Measurements from ENCODE around the gene ERG28. TPM values are rescaled to one million over a fixed set of nuclear protein-coding genes. Genes with fewer than 3 reads are reported as not detected.

ERG28 gene
- total RNA-seq, 4 donors from 2014 or later: 3.7 to 6.4 (median 4.7) TPM

DNA sequence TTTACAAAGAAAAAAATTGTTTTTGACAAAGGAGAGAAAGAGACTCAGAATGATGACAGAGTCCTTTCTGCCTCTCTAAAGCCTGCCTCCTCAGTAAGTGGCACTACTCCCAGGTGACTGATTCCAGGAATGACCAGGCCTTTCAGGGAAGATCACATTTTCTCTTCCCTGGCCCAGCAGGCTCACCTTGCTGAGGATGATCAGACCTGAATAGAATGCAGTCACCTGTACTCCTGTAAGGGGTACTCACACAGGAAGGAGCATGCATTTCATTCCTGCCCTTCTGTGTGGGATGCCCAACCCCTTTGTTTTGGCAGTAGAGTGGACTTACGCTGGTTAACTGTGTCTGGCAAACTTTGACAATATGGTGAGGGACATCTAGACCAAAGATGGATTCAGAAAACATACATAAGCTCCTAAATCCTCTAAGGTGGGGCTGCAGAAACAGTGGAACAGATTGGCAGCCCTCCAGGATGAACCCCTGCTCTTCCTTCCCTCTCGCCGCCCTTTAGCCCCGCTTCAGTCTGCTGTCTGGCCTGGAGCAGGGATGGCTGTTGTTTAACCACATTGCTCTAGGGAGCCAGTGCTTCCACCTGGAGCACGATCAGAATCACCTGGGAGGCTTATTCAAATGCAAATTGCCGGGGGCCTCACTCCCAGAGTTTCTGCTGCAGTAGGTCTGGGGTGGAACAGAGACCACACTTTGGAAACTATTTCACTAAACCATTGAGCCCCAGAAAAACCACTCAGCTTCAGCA lies 29.8 kb downstream of the ERG28 start:
- Histone ChIP-seq H3K4me1 (no peaks in the 10 kb centered on the region), H3K9me3 (no peaks in the 10 kb centered on the region), H3K27me3 (no peaks in the 10 kb centered on the region), H3K4me3 (no peak overlapping the region), H3K27ac (no peak overlapping the region), H3K36me3 (peaks cover 0 to 6% of the 10 kb centered on the region in 2 donors)
- TF ChIP-seq POLR2A (IDR thresholded peaks at IDR 0.05): no peak
- TF ChIP-seq, protein P1, sequence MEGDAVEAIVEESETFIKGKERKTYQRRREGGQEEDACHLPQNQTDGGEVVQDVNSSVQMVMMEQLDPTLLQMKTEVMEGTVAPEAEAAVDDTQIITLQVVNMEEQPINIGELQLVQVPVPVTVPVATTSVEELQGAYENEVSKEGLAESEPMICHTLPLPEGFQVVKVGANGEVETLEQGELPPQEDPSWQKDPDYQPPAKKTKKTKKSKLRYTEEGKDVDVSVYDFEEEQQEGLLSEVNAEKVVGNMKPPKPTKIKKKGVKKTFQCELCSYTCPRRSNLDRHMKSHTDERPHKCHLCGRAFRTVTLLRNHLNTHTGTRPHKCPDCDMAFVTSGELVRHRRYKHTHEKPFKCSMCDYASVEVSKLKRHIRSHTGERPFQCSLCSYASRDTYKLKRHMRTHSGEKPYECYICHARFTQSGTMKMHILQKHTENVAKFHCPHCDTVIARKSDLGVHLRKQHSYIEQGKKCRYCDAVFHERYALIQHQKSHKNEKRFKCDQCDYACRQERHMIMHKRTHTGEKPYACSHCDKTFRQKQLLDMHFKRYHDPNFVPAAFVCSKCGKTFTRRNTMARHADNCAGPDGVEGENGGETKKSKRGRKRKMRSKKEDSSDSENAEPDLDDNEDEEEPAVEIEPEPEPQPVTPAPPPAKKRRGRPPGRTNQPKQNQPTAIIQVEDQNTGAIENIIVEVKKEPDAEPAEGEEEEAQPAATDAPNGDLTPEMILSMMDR (IDR thresholded peaks at IDR 0.05 in 4 of 5, conservative IDR thresholded peaks at IDR 0.05 in 1 of 5): no peak
- in situ Hi-C loops (cut with MboI; ENCODE audit: low sequenced_read_pairs in 4 of 4) (no loop called here), intact Hi-C loops (cut with DNase I; ENCODE audit: low total_unique reads) (no loop called here)
- DNase-seq: no peak
- no peak for ATAC-seq

DNA sequence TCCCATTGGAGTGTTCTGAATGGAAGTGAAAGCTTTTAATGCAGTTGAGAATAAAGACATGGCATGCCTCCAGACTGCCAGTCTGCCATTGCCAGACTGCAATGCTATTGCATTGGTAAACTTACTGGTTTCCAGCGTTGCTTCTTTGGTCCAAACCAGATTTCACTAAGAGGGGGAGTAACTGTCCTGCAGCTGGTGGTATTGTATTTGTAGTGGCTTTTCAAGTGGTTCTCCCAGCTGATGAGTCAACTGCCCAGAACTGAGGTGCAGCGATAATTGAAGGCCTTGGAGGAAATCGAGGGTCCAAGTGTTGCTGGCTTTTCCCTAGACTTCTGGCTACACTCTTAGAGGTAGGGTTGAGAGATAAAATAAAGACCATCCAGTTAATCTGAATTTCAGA lies 31.9 kb downstream of the ERG28 start:
- DNase-seq: no peak
- H3K4me3 ChIP-seq: no peak overlapping the region
- TF ChIP-seq POLR2A (IDR thresholded peaks at IDR 0.05): no peak
- TF ChIP-seq, protein P1 (IDR thresholded peaks at IDR 0.05 in 4 of 5, conservative IDR thresholded peaks at IDR 0.05 in 1 of 5): no peak
- no peaks in the 10 kb centered on the region for H3K36me3 ChIP-seq
- ATAC-seq: no peak
- no peaks in the 10 kb centered on the region for H3K27me3 ChIP-seq
- no peak overlapping the region for H3K27ac ChIP-seq
- H3K4me1 ChIP-seq: no peaks in the 10 kb centered on the region
- intact Hi-C loops (cut with DNase I; ENCODE audit: low total_unique reads) (no loop called here), in situ Hi-C loops (cut with MboI; ENCODE audit: low sequenced_read_pairs in 4 of 4) (no loop called here)
- no peaks in the 10 kb centered on the region for H3K9me3 ChIP-seq

DNA sequence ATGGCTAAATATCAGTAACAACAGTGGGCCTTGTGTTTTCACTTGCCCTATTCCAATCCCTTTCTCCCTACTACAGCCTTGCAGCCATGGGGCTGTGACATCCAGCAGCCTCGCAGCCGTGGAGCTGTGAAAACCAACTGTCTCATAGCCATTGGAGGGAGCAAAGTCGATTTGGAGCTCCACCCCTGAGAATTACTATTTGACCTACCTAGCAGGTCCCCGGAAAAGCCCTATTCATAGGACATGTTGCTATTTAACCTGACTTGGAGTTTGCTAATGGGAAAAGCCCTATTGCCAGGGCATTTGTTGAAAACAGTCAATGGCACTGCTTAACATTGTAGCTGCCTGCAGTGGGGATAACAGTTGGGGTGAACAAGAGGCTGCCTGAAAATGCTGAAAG lies 33.3 kb downstream of the ERG28 start:
- no peak overlapping the region for H3K27ac ChIP-seq
- H3K4me3 ChIP-seq: no peak overlapping the region
- DNase-seq (no peak), ATAC-seq (no peak)
- no peaks in the 10 kb centered on the region for H3K9me3 ChIP-seq
- no peaks in the 10 kb centered on the region for H3K36me3 ChIP-seq
- in situ Hi-C loops (cut with MboI; ENCODE audit: low sequenced_read_pairs in 4 of 4): no loop called here
- no peaks in the 10 kb centered on the region for H3K27me3 ChIP-seq
- TF ChIP-seq, protein P1 (IDR thresholded peaks at IDR 0.05 in 4 of 5, conservative IDR thresholded peaks at IDR 0.05 in 1 of 5): no peak
- no peak for TF ChIP-seq POLR2A (IDR thresholded peaks at IDR 0.05)
- H3K4me1 ChIP-seq: no peaks in the 10 kb centered on the region
- intact Hi-C loops (cut with DNase I; ENCODE audit: low total_unique reads): no loop called here

DNA sequence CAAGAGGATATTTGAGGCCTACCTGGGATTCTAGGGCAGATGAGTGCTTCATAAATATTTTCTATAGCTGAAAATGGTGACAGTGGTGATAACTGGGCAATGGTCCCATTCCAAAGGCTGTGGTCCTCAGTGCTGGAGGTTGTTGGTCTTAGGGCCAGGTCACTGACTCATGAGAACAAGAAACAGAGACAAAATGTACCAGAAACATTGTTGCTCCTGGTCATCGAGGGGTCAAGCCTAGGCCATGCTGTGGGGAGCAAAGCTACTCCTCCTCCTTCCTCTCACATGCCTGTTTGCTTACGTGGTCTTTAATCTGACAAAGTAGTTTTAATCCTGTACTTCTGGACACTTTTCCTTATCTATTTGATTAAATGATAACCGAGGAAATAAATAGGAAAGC lies 33.8 kb downstream of the ERG28 start:
- no peak overlapping the region for H3K4me3 ChIP-seq
- ATAC-seq: no peak
- intact Hi-C loops (cut with DNase I; ENCODE audit: low total_unique reads): no loop called here
- DNase-seq: no peak
- TF ChIP-seq, protein P1 (IDR thresholded peaks at IDR 0.05 in 4 of 5, conservative IDR thresholded peaks at IDR 0.05 in 1 of 5): no peak
- TF ChIP-seq POLR2A (IDR thresholded peaks at IDR 0.05): no peak
- in situ Hi-C loops (cut with MboI; ENCODE audit: low sequenced_read_pairs in 4 of 4): no loop called here
- H3K27me3 ChIP-seq: no peaks in the 10 kb centered on the region
- H3K4me1 ChIP-seq: no peaks in the 10 kb centered on the region
- H3K36me3 ChIP-seq: no peaks in the 10 kb centered on the region
- H3K9me3 ChIP-seq: no peaks in the 10 kb centered on the region
- no peak overlapping the region for H3K27ac ChIP-seq

DNA sequence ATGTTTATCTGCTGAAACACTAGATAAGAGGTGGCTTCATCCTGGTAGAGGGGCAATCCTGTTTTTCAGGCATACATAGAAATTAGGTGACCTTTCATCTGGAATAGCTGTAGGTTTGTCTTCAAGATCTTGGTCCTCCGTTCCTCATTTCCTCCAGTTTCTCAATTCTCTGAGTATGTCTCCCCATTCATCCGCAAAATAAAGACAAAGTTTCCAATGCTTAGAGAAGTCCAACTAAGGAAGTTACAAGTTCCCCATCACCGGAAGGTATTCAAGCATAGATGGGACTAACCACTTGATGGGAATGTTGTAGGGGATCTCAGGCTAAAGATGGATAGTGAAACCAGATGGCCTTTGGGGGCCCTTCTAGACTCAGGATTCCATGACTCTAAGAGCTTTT lies 34.3 kb downstream of the ERG28 start:
- Histone ChIP-seq H3K4me1 (no peaks in the 10 kb centered on the region), H3K4me3 (no peak overlapping the region), H3K27me3 (no peaks in the 10 kb centered on the region), H3K9me3 (no peaks in the 10 kb centered on the region), H3K36me3 (no peaks in the 10 kb centered on the region), H3K27ac (no peak overlapping the region)
- intact Hi-C loops (cut with DNase I; ENCODE audit: low total_unique reads): no loop called here
- no peak for DNase-seq
- no peak for ATAC-seq
- TF ChIP-seq POLR2A (IDR thresholded peaks at IDR 0.05): no peak
- TF ChIP-seq, protein P1 (IDR thresholded peaks at IDR 0.05 in 4 of 5, conservative IDR thresholded peaks at IDR 0.05 in 1 of 5): no peak
- in situ Hi-C loops (cut with MboI; ENCODE audit: low sequenced_read_pairs in 4 of 4): no loop called here

Data from gastrocnemius medialis (tissue), 4 donors.